Suprapubic skin (tissue), 4 donors: Measurements from ENCODE around the gene ITFG2. TPM values are rescaled to one million over a fixed set of nuclear protein-coding genes. Genes with fewer than 3 reads are reported as not detected.

Experiments used
- DNase-seq, 2 donors: peaks; one replicate each; pipeline ENCODE4 v3.0.0-alpha.2; 2019; ENCODE audit warnings: low spot score in 2 of 2
- H3K27ac ChIP-seq: fragments of 200-600 bp; sonication (generic); one replicate; pipeline ENCODE4 v1.5.1; 2019
- H3K27me3 ChIP-seq: fragments of 200-600 bp; sonication (generic); one replicate; pipeline ENCODE4 v1.5.1; 2019
- H3K36me3 ChIP-seq: fragments of 200-600 bp; sonication (generic); one replicate; pipeline ENCODE4 v1.5.1; 2019
- H3K4me1 ChIP-seq: fragments of 200-600 bp; sonication (generic); one replicate; pipeline ENCODE4 v1.5.1; 2019
- H3K4me3 ChIP-seq: fragments of 200-600 bp; sonication (generic); one replicate; pipeline ENCODE4 v1.5.1; 2019; ENCODE audit warnings: mild to moderate bottlenecking
- H3K9me3 ChIP-seq: fragments of 200-600 bp; sonication (generic); one replicate; pipeline ENCODE4 v1.5.1; 2019
- EP300 ChIP-seq: sonication (generic); formaldehyde crosslinking; IDR thresholded peaks from one replicate; pipeline ENCODE4 v1.6.1; 2017; ENCODE audit warnings: antibody characterized with exemption
- POLR2A ChIP-seq, 2 donors: fragments of 450-650 bp; IDR thresholded peaks; one replicate each; pipeline ENCODE4 v1.6.1; 2017; ENCODE audit warnings: antibody characterized with exemption in 2 of 2, mild to moderate bottlenecking in 2 of 2, moderate library complexity in 2 of 2
- POLR2AphosphoS5 ChIP-seq, 3 donors: sonication (generic); formaldehyde crosslinking; IDR thresholded peaks; one replicate each; pipeline ENCODE4 v1.6.1; 2017; ENCODE audit warnings: antibody characterized with exemption in 3 of 3
- WGBS: methylation state at CpG from one replicate; pipeline ENCODE4 v1.1.5; 2018; 5-methylcytosine and 5-hydroxymethylcytosine counted together
- total RNA-seq, 4 donors: library from RNA; depleted of rRNA; stranded (reverse); fragments of >200 nt; gene quantifications; one replicate each; pipeline ENCODE4 v1.1.0, GENCODE V29; 2016
- TF ChIP-seq, protein P1 (sequence below), 2 donors: fragments of 200-600 bp in 1 of 2; fragments of 450-650 bp in 1 of 2; sonication (generic) in 1 of 2; IDR thresholded peaks; one replicate each; pipeline ENCODE4 v1.5.1; 2016 to 2019; ENCODE audit warnings: antibody characterized with exemption in 2 of 2, mild to moderate bottlenecking in 1 of 2, moderate library complexity in 1 of 2

The ITFG2 gene
- total RNA-seq, 4 donors from 2014 or later: 22.4 to 93.3 (median 35.8) TPM

DNA sequence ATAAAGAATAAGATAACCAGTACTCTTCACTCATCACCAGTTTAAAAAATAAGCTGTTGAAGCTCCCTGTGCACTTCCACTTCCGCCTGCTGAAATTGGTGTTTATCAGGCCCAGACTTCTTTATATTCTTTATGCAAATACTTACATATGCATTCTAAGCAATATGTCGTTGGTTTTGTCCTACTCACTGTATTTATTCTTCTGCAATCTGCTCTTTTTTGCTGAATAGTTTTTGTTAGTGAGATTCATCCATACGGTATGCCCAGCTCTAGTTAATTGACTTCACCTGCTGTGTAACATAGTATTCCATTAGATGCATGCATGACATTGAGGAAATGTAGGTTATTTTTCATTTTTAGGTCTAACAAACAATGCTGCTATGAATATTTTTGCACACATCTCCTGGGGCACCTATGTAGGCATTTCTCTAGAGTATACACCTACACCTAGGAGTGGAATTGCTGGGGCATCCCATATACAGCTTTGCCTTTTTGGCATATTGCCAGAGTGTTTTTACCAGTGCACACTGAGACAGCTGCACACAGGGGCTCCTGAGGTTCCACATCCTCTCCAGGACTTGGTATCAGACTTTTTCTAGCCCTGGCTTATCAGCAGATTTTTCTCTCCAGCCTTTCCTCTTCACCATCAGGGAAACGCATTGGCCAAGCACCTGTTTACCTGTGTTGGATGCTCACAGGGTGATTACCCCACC, 23.4 kb downstream of the ITFG2 start:
- 70% methylated on average over 4 of the region's 4 CpGs for WGBS

DNA sequence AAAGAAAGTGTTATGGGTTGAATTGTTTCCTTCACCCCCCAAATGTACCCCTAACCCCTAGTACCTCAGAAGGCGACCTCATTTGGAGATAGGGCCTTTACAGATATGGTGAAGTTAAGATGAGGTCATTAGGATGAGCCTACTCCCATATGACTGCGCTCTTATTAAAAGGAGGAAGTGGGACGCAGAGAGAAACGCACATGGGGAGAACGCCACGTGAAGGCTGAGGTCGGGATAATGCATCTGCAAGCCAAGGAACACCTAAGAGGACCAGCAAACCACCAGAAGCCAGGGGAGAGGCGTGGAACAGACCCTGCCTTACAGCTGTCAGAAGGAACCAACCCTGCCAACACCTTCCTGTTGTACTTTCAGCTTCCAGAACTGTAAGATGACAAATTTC, 24.1 kb downstream of the ITFG2 start:
- TF ChIP-seq POLR2A (IDR thresholded peaks at IDR 0.05) (no peak), EP300 (no peak), POLR2AphosphoS5 (IDR thresholded peaks at IDR 0.05) (no peak)
- TF ChIP-seq, protein P1, sequence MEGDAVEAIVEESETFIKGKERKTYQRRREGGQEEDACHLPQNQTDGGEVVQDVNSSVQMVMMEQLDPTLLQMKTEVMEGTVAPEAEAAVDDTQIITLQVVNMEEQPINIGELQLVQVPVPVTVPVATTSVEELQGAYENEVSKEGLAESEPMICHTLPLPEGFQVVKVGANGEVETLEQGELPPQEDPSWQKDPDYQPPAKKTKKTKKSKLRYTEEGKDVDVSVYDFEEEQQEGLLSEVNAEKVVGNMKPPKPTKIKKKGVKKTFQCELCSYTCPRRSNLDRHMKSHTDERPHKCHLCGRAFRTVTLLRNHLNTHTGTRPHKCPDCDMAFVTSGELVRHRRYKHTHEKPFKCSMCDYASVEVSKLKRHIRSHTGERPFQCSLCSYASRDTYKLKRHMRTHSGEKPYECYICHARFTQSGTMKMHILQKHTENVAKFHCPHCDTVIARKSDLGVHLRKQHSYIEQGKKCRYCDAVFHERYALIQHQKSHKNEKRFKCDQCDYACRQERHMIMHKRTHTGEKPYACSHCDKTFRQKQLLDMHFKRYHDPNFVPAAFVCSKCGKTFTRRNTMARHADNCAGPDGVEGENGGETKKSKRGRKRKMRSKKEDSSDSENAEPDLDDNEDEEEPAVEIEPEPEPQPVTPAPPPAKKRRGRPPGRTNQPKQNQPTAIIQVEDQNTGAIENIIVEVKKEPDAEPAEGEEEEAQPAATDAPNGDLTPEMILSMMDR (IDR thresholded peaks at IDR 0.05): no peak
- DNase-seq: no peak
- no peaks in the 10 kb centered on the region for H3K27me3 ChIP-seq
- peaks cover 27% of the 10 kb centered on the region for H3K4me1 ChIP-seq
- no peaks in the 10 kb centered on the region for H3K9me3 ChIP-seq
- H3K4me3 ChIP-seq: no peak overlapping the region
- H3K36me3 ChIP-seq: peaks cover 13% of the 10 kb centered on the region
- WGBS: 84% methylated on average over 8 of the region's 8 CpGs
- H3K27ac ChIP-seq: no peak overlapping the region

More for the DNA sequence above, 23.4 kb downstream of the ITFG2 start:
- no peaks in the 10 kb centered on the region for H3K27me3 ChIP-seq
- peaks cover 27% of the 10 kb centered on the region for H3K4me1 ChIP-seq
- H3K4me3 ChIP-seq: no peak overlapping the region
- no peak for DNase-seq
- no peak for TF ChIP-seq POLR2A (IDR thresholded peaks at IDR 0.05)
- TF ChIP-seq, protein P1 (IDR thresholded peaks at IDR 0.05): no peak
- TF ChIP-seq EP300: no peak
- TF ChIP-seq POLR2AphosphoS5 (IDR thresholded peaks at IDR 0.05): no peak
- no peak overlapping the region for H3K27ac ChIP-seq
- H3K36me3 ChIP-seq: peaks cover 20% of the 10 kb centered on the region
- no peaks in the 10 kb centered on the region for H3K9me3 ChIP-seq

DNA sequence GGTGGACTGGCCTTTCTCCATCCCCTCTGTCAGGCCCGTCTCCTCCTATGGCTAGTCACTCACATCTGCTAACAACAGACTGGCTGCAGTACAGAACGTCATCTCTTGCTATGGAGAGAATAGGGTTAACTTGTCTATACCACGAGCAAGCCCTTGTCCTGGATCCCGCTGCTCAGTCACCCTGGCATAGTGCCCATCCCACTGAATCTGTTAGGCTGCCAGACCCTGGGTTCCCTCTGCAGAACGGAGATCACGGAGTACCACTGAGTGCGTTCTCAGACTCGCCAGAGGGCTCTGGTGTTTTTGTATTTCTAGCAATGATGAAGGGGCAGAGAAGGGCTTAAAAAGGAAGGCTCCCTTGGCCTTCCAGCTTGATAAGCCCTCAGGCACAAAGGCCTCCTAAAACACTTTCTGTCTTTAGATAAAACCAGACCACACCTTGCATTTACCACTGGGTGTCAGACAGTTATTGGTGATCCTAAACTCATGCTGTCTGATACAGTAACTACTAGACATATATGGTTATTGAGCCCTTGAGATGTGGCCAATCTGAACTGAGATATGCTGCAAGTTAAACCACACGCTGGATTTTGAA, 28.7 kb downstream of the ITFG2 start:
- H3K4me1 ChIP-seq: peaks cover 3% of the 10 kb centered on the region
- no peak overlapping the region for H3K4me3 ChIP-seq
- WGBS: 56% methylated on average over 9 of the region's 9 CpGs
- TF ChIP-seq POLR2A (IDR thresholded peaks at IDR 0.05) (no peak), EP300 (no peak), POLR2AphosphoS5 (IDR thresholded peaks at IDR 0.05) (no peak)
- TF ChIP-seq, protein P1 (IDR thresholded peaks at IDR 0.05): no peak
- no peaks in the 10 kb centered on the region for H3K9me3 ChIP-seq
- DNase-seq: no peak
- H3K27me3 ChIP-seq: no peaks in the 10 kb centered on the region
- no peak overlapping the region for H3K27ac ChIP-seq
- peaks cover 29% of the 10 kb centered on the region for H3K36me3 ChIP-seq

DNA sequence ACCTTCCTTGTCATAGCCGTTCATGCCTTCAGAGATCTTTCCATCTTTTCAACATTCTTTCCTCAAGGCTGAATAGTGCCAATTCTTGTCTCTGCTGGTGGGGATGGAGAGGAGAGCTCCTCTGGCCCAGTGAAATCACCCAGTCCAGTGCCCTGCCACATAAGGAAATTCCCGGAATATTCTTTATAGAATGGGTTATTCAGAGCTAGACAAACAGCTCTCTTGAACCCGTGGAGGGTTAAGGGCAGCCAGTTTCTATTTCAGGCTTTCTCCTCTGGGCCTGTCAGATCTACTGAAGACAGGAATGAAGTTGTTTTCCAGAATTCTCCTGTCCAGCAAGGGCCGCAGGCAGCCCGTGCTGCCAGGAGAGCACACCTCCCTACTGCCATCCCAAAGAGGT, 30.5 kb downstream of the ITFG2 start:
- WGBS: 79% methylated on average over 5 of the region's 5 CpGs
- peaks cover 3% of the 10 kb centered on the region for H3K4me1 ChIP-seq
- H3K27me3 ChIP-seq: no peaks in the 10 kb centered on the region
- no peak for TF ChIP-seq EP300
- TF ChIP-seq, protein P1 (IDR thresholded peaks at IDR 0.05): no peak
- no peak for TF ChIP-seq POLR2AphosphoS5 (IDR thresholded peaks at IDR 0.05)
- no peak for TF ChIP-seq POLR2A (IDR thresholded peaks at IDR 0.05)
- H3K27ac ChIP-seq: no peak overlapping the region
- H3K4me3 ChIP-seq: no peak overlapping the region
- H3K36me3 ChIP-seq: peaks cover 29% of the 10 kb centered on the region
- H3K9me3 ChIP-seq: no peaks in the 10 kb centered on the region
- DNase-seq: no peak

DNA sequence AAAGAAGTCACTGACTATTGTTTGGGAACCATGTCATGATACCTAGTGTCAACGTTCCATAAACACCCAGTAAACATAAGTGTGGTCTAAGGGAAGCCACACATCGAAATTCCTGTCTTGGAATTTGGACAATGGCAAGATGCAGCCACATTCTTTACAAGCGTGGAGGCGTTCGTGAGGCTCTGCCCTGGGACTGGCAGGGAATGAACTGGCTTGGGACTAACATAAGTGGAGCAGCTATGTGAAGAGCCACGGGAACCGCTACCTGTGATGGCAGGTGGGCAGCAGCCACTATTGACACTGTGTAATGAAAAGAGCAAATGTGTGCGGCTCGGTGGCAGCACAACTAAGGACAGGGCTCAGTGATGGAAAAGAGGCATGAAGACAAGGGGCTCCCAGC, 32.3 kb downstream of the ITFG2 start:
- H3K27me3 ChIP-seq: no peaks in the 10 kb centered on the region
- H3K4me1 ChIP-seq: peaks cover 3% of the 10 kb centered on the region
- H3K9me3 ChIP-seq: no peaks in the 10 kb centered on the region
- TF ChIP-seq EP300: no peak
- no peak for TF ChIP-seq POLR2A (IDR thresholded peaks at IDR 0.05)
- TF ChIP-seq POLR2AphosphoS5 (IDR thresholded peaks at IDR 0.05): no peak
- TF ChIP-seq, protein P1 (IDR thresholded peaks at IDR 0.05): no peak
- no peak for DNase-seq
- H3K4me3 ChIP-seq: no peak overlapping the region
- WGBS: 85% methylated on average over 9 of the region's 9 CpGs
- peaks cover 31% of the 10 kb centered on the region for H3K36me3 ChIP-seq
- H3K27ac ChIP-seq: no peak overlapping the region
